Measurements from ENCODE around the gene NTNG2. TPM values are rescaled to one million over a fixed set of nuclear protein-coding genes. Genes with fewer than 3 reads are reported as not detected.

Gene NTNG2
- total and polyA plus RNA-seq, 2 donors (not counting 3 experiments of a cell fraction or from before 2014, with no cell fraction given), result 0.08 to 0.88 TPM

DNA sequence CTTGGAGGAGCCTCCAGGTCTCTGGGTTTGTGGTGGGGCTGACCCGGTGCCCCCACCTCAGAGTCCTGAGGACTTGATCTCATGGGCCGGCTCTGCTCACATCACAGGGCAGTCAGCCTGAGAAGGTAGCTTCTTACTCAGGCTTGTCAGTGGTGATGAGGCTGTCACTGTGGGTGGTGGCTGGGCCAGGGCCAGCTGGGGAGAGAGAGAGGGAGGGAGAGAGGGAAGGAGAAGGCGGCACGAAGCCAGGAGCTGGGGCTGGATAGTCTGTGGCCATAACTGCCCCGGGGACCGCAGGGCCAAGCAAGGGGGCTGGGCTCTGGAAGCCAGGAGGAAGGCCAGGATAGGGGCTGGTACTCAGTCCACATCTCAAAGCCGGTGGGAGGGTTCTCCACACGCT is 6.5 kb downstream of the NTNG2 start:
- no peak for TF ChIP-seq POLR2A (IDR thresholded peaks at IDR 0.05; ENCODE audit: low read depth, low read length)
- TF ChIP-seq MYC (IDR thresholded peaks at IDR 0.05; ENCODE audit: low read depth, low read length), result no peak
- TF ChIP-seq FOS (IDR thresholded peaks at IDR 0.05; ENCODE audit: borderline replicate concordance, insufficient read depth, low read length), result no peak
- no peak for TF ChIP-seq POLR2AphosphoS5 (IDR thresholded peaks at IDR 0.05; ENCODE audit: insufficient read depth, low read depth, low read length)
- TF ChIP-seq CTCF (IDR thresholded peaks at IDR 0.05; ENCODE audit: extremely low read depth in 1 of 2, insufficient read depth in 1 of 2, low read depth in 1 of 2, low read length in 2 of 2), result no peak
- TF ChIP-seq GATA2 (IDR thresholded peaks at IDR 0.05; ENCODE audit: insufficient read depth, insufficient read length, low read depth, low read length), result no peak
- TF ChIP-seq EZH2 (IDR thresholded peaks at IDR 0.05; ENCODE audit: borderline replicate concordance, low read depth, low read length, severe bottlenecking), result no peak
- TF ChIP-seq, protein P1, sequence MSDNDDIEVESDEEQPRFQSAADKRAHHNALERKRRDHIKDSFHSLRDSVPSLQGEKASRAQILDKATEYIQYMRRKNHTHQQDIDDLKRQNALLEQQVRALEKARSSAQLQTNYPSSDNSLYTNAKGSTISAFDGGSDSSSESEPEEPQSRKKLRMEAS (IDR thresholded peaks at IDR 0.05; ENCODE audit: insufficient read depth, insufficient read length), result no peak
- TF ChIP-seq JUN (IDR thresholded peaks at IDR 0.05; ENCODE audit: borderline replicate concordance, insufficient read depth, insufficient read length, low read depth), result no peak
- dilution Hi-C loops (cut with MboI; ENCODE audit: extremely low pct_ligation_motif_present, low sequenced_read_pairs), result no loop called here

More for the DNA sequence above, 6.5 kb downstream of the NTNG2 start:
- Histone ChIP-seq H3K27me3 (ENCODE audit: control insufficient read depth in 2 of 2, insufficient read depth in 2 of 2, low read length in 2 of 2) (peaks cover 35 to 36% of the 10 kb centered on the region in 2 experiments), H3K4me3 (replicated peaks in 1 of 3; ENCODE audit: insufficient read depth in 1 of 3, low read depth in 1 of 3, low read length in 3 of 3) (no peak overlapping the region), H3K9me3 (replicated peaks; ENCODE audit: control insufficient read depth, insufficient read depth, low read length) (no peaks in the 10 kb centered on the region), H3K36me3 (ENCODE audit: control insufficient read depth in 2 of 2, extremely low read depth in 1 of 2, insufficient read depth in 2 of 2, low read length in 2 of 2) (no peaks in the 10 kb centered on the region), H3K4me1 (ENCODE audit: control insufficient read depth, extremely low read depth, insufficient read depth, low read length) (no peaks in the 10 kb centered on the region), H3K79me2 (ENCODE audit: control insufficient read depth, insufficient read depth, low read length) (no peaks in the 10 kb centered on the region), H3K4me2 (ENCODE audit: insufficient read depth, low read length) (no peak overlapping the region), H3K9ac (replicated peaks; ENCODE audit: extremely low read depth, insufficient read depth, low read length) (no peak overlapping the region), H3K27ac (ENCODE audit: insufficient read depth, low read depth, low read length) (no peak overlapping the region), H3K9me1 (replicated peaks; ENCODE audit: control insufficient read depth, extremely low read depth, insufficient read depth, low read length) (no peaks in the 10 kb centered on the region), H2AFZ (ENCODE audit: low read depth, low read length) (no peak overlapping the region), H4K20me1 (replicated peaks; ENCODE audit: control insufficient read depth, extremely low read depth, insufficient read depth, low read length) (no peaks in the 10 kb centered on the region)
- ChIA-PET CTCF (interaction anchor here (0.8 to 7.6 kb wide), 10 partner anchors 12 to 408 kb away, joined by 3 to 408 read pairs (median 6); no protein-coding TSS in a partner anchor), POLR2A (no interaction called here)
- FAIRE-seq, result no peak
- BruUV-seq (replicated peaks), result no TSS peak
- intact Hi-C loops (cut with micrococcal nuclease), result no loop called here
- DNase-seq (ENCODE audit: low read depth, low spot score), result no peak
